Measurements from ENCODE around the gene FAM90A1.
"Not testable (repeated sequence)": the region's sequence is repeated elsewhere in the genome, so short reads cannot be mapped to it uniquely, and the experiment has no call there.

The FAM90A1 gene

GRCh38 chr12:8233935-8234495, 6.6 kb upstream of the FAM90A1 start:
- not testable (repeated sequence) for DNase-seq (ENCODE audit: low read depth)

GRCh38 chr12:8233300-8233855, 6.0 kb upstream of the FAM90A1 start:
- DNase-seq (ENCODE audit: low read depth) = not testable (repeated sequence)

GRCh38 chr12:8231666-8232608, 4.5 kb upstream of the FAM90A1 start:
- DNase-seq (ENCODE audit: low read depth) = peak; percentile 61

GRCh38 chr12:8231049-8231448, 3.6 kb upstream of the FAM90A1 start:
- DNase-seq (ENCODE audit: low read depth) = not testable (repeated sequence)

GRCh38 chr12:8229486-8229885, 2.1 kb upstream of the FAM90A1 start:
- DNase-seq (ENCODE audit: low read depth) = not testable (repeated sequence)

GRCh38 chr12:8228607-8229006, 1.2 kb upstream of the FAM90A1 start:
- DNase-seq (ENCODE audit: low read depth) = not testable (repeated sequence)

- DNase-seq (ENCODE audit: low read depth) = not testable (repeated sequence)
These were observed 287 bp upstream of the FAM90A1 start for GRCh38 chr12:8227732-8228077.

- no peak for DNase-seq (ENCODE audit: low read depth)
These were observed 1.1 kb downstream of the FAM90A1 start for GRCh38 chr12:8226355-8226754.

- not testable (repeated sequence) for DNase-seq (ENCODE audit: low read depth)
These were observed 2.6 kb downstream of the FAM90A1 start for GRCh38 chr12:8224782-8225181.

GRCh38 chr12:8223646-8224045, 3.8 kb downstream of the FAM90A1 start:
- not testable (repeated sequence) for DNase-seq (ENCODE audit: low read depth)

GRCh38 chr12:8222303-8222702, 5.1 kb downstream of the FAM90A1 start:
- not testable (repeated sequence) for DNase-seq (ENCODE audit: low read depth)

GRCh38 chr12:8221844-8222243, 5.6 kb downstream of the FAM90A1 start:
- DNase-seq (ENCODE audit: low read depth) = not testable (repeated sequence)

GRCh38 chr12:8221375-8221774, 6.0 kb downstream of the FAM90A1 start:
- DNase-seq (ENCODE audit: low read depth) = not testable (repeated sequence)

- DNase-seq (ENCODE audit: low read depth) = not testable (repeated sequence)
These were observed 8.6 kb downstream of the FAM90A1 start for GRCh38 chr12:8218711-8219382.

GRCh38 chr12:8197685-8198308, 29.6 kb downstream of the FAM90A1 start:
- not testable (repeated sequence) for DNase-seq (ENCODE audit: low read depth)

- DNase-seq (ENCODE audit: low read depth) = not testable (repeated sequence)
These were observed 39.3 kb downstream of the FAM90A1 start for GRCh38 chr12:8188088-8188487.

- not testable (repeated sequence) for DNase-seq (ENCODE audit: low read depth)
These were observed 43.2 kb downstream of the FAM90A1 start for GRCh38 chr12:8184206-8184605.

GRCh38 chr12:8183346-8183745, 44.1 kb downstream of the FAM90A1 start:
- DNase-seq (ENCODE audit: low read depth) = not testable (repeated sequence)

- DNase-seq (ENCODE audit: low read depth) = not testable (repeated sequence)
These were observed 44.5 kb downstream of the FAM90A1 start for GRCh38 chr12:8182923-8183322.

- DNase-seq (ENCODE audit: low read depth) = not testable (repeated sequence)
These were observed 46.1 kb downstream of the FAM90A1 start for GRCh38 chr12:8181271-8181670.

GRCh38 chr12:8179989-8180585, 47.3 kb downstream of the FAM90A1 start:
- peak; percentile 63 for DNase-seq (ENCODE audit: low read depth)
